Stimulated activated naive CD4-positive, alpha-beta T cell (primary cell): ENCODE results near the gene MSL3.

Source experiments
- DNase-seq, 6 experiments: peaks; one replicate each; lab custom pipeline; 2025; lab: John Stamatoyannopoulos, UW

Gene MSL3

GRCh38 chrX:11757719-11758399 is at the start of gene MSL3:
MSL3 (plus strand) TSS chrX:11758237; CDS start chrX:11758264, 27 bp downstream.
- peak in 5 of 6 experiments; percentile 46 to 91 (median 71) for DNase-seq

- no peak for DNase-seq
These were observed 35.7 kb upstream of the MSL3 start for GRCh38 chrX:11722304-11722703.

GRCh38 chrX:11724122-11725017 is 33.7 kb upstream of the MSL3 start:
- peak in 2 of 6 experiments; percentile 41 to 44 for DNase-seq

- DNase-seq = no peak
These were observed 32.2 kb upstream of the MSL3 start for GRCh38 chrX:11725631-11726442.

- no peak for DNase-seq
These were observed 29.5 kb upstream of the MSL3 start for GRCh38 chrX:11728556-11728955.

GRCh38 chrX:11733614-11734013 is 24.4 kb upstream of the MSL3 start:
- no peak for DNase-seq

GRCh38 chrX:11739776-11740175 is 18.3 kb upstream of the MSL3 start:
- DNase-seq = no peak

- DNase-seq = no peak
These were observed 17.2 kb upstream of the MSL3 start for GRCh38 chrX:11740794-11741193.

GRCh38 chrX:11741574-11741973 is 16.5 kb upstream of the MSL3 start:
- DNase-seq = no peak

GRCh38 chrX:11745881-11746280 is 12.2 kb upstream of the MSL3 start:
- no peak for DNase-seq

- DNase-seq = no peak
These were observed 8.0 kb upstream of the MSL3 start for GRCh38 chrX:11750046-11750445.

- no peak for DNase-seq
These were observed 7.3 kb upstream of the MSL3 start for GRCh38 chrX:11750694-11751093.

- no peak for DNase-seq
These were observed 6.8 kb upstream of the MSL3 start for GRCh38 chrX:11751261-11751660.

- no peak for DNase-seq
These were observed 4.4 kb upstream of the MSL3 start for GRCh38 chrX:11753668-11754067.

- DNase-seq = no peak
These were observed 2.9 kb upstream of the MSL3 start for GRCh38 chrX:11754958-11755645.

GRCh38 chrX:11755724-11756123 is 2.3 kb upstream of the MSL3 start:
- no peak for DNase-seq

- no peak for DNase-seq
These were observed 1.4 kb upstream of the MSL3 start for GRCh38 chrX:11756354-11757318.

- DNase-seq = peak in 1 of 6 experiments; percentile 32
These were observed 679 bp upstream of the MSL3 start for GRCh38 chrX:11757397-11757718.

GRCh38 chrX:11758400-11759171 is 549 bp downstream of the MSL3 start:
- peak; percentile 80 to 91 (median 84) for DNase-seq

GRCh38 chrX:11759172-11759460 is 1.1 kb downstream of the MSL3 start:
- no peak for DNase-seq
